ENCODE data around the gene TP73.

GRCh38 chr1:3645247-3645646 lies 7.1 kb upstream of the TP73 start:
- TF ChIP-seq CTCF (IDR thresholded peaks at IDR 0.05) (no peak), POLR2A (IDR thresholded peaks at IDR 0.05) (no peak)
